Uterus (tissue), 2 donors: Measurements from ENCODE around the gene RBMS3.

Experiments
- CTCF ChIP-seq, 4 experiments: fragments of 200-600 bp in 2 of 4; fragments of 450-650 bp in 2 of 4; sonication (generic) in 2 of 4; IDR thresholded peaks; one replicate each; pipeline ENCODE4 v1.5.1; 2016 to 2019; ENCODE audit warnings: antibody characterized with exemption in 4 of 4, mild to moderate bottlenecking in 2 of 4, moderate library complexity in 1 of 4
- POLR2A ChIP-seq, 2 donors: fragments of 450-650 bp; IDR thresholded peaks; one replicate each; pipeline ENCODE4 v1.6.1; 2016; ENCODE audit warnings: antibody characterized with exemption in 2 of 2, mild to moderate bottlenecking in 1 of 2, moderate library complexity in 1 of 2

GRCh38 chr3:29261119-29261518, 19.8 kb upstream of the RBMS3 start:
- TF ChIP-seq CTCF (IDR thresholded peaks at IDR 0.05) (no peak), POLR2A (IDR thresholded peaks at IDR 0.05) (no peak)
